ENCODE measurements around the gene SENP6.

DNA sequence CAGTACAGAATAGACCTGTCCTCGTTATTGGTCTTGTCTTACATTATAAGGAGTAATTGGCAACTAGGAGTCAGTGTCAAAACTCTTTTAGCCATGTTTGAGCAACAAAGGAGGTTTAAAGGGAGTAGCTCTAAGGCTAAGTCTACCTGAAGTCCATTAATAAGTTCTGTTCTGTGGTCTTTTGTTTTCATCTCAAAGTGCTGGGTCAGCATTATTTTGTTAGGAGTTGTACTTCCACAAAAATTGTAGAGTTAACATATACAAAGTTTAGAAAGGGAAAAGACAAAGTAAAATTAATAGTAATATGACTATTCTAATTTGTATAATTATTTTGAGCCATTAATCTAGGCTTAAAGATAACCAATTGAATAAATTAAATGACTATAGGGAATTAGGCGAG, 12.7 kb upstream of the SENP6 start:
- no peak for TF ChIP-seq POLR2AphosphoS5 (IDR thresholded peaks at IDR 0.05)
- no peak for TF ChIP-seq POLR2A (IDR thresholded peaks at IDR 0.05)
- TF ChIP-seq, protein P1, sequence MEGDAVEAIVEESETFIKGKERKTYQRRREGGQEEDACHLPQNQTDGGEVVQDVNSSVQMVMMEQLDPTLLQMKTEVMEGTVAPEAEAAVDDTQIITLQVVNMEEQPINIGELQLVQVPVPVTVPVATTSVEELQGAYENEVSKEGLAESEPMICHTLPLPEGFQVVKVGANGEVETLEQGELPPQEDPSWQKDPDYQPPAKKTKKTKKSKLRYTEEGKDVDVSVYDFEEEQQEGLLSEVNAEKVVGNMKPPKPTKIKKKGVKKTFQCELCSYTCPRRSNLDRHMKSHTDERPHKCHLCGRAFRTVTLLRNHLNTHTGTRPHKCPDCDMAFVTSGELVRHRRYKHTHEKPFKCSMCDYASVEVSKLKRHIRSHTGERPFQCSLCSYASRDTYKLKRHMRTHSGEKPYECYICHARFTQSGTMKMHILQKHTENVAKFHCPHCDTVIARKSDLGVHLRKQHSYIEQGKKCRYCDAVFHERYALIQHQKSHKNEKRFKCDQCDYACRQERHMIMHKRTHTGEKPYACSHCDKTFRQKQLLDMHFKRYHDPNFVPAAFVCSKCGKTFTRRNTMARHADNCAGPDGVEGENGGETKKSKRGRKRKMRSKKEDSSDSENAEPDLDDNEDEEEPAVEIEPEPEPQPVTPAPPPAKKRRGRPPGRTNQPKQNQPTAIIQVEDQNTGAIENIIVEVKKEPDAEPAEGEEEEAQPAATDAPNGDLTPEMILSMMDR (IDR thresholded peaks at IDR 0.05), result no peak
- TF ChIP-seq EP300 (IDR thresholded peaks at IDR 0.05), result no peak

All from sigmoid colon (tissue), 4 donors.